Renal cortex interstitium (tissue), 11 donors: ENCODE data around the gene SIAH3. TPM values are rescaled to one million over a fixed set of nuclear protein-coding genes. Genes with fewer than 3 reads are reported as not detected.
"Not testable (repeated sequence)": the region's sequence is repeated elsewhere in the genome, so short reads cannot be mapped to it uniquely, and the experiment has no call there.

Experiments
- DNase-seq, 11 donors: peaks; one replicate each; pipeline ENCODE4 v3.0.0-alpha.2; 2013; ENCODE audit warnings: low read depth in 9 of 11, low spot score in 4 of 11; ENCODE audit errors: extremely low read depth in 1 of 11
- polyA plus RNA-seq, 3 donors: library from polyadenylated mRNA; unstranded; fragments of 120-200 nt; gene quantifications; one replicate each; pipeline ENCODE4 v1.2.1, GENCODE V29; 2013; ENCODE audit not compliant: insufficient read length in 3 of 3

Gene SIAH3
- polyA plus RNA-seq, 3 donors = 0.69 to 0.92 (median 0.75) TPM

GRCh38 chr13:45763419-45763818 lies 88.1 kb downstream of the SIAH3 start:
- DNase-seq = no peak

- DNase-seq = not testable (repeated sequence)
Observed at GRCh38 chr13:45757589-45757988, 94.0 kb downstream of the SIAH3 start.

- not testable (repeated sequence) for DNase-seq
Observed at GRCh38 chr13:45756498-45756897, 95.1 kb downstream of the SIAH3 start.

GRCh38 chr13:45752510-45752909 lies 99.0 kb downstream of the SIAH3 start:
- no peak for DNase-seq

GRCh38 chr13:45751885-45752284 lies 99.7 kb downstream of the SIAH3 start:
- DNase-seq = no peak

- DNase-seq = no peak
Observed at GRCh38 chr13:45750566-45750965, 101.0 kb downstream of the SIAH3 start.

- DNase-seq = no peak
Observed at GRCh38 chr13:45748941-45749759, 102.4 kb downstream of the SIAH3 start.

GRCh38 chr13:45747071-45747470 lies 104.5 kb downstream of the SIAH3 start:
- no peak for DNase-seq

GRCh38 chr13:45744979-45745378 lies 106.6 kb downstream of the SIAH3 start:
- DNase-seq = no peak

- no peak for DNase-seq
Observed at GRCh38 chr13:45742985-45743384, 108.6 kb downstream of the SIAH3 start.

- DNase-seq = no peak
Observed at GRCh38 chr13:45737571-45738017, 114.0 kb downstream of the SIAH3 start.

GRCh38 chr13:45733361-45733760 lies 118.2 kb downstream of the SIAH3 start:
- DNase-seq = no peak

GRCh38 chr13:45732916-45733315 lies 118.6 kb downstream of the SIAH3 start:
- no peak for DNase-seq

GRCh38 chr13:45731455-45731854 lies 120.1 kb downstream of the SIAH3 start:
- DNase-seq = no peak

GRCh38 chr13:45728759-45729158 lies 122.8 kb downstream of the SIAH3 start:
- DNase-seq = no peak

Other genes starting within 250 kb of the SIAH3 start
- gene ERICH6B, start 236.0 kb downstream of the SIAH3 start, polyA plus RNA-seq = 1 to 10 TPM in 2 of 3 donors, under 1 TPM in 1; 0.96 to 2.4 (median 1.1) TPM
- 1 to 10 TPM in 1 of 3 donors, under 1 TPM in 2; 0.45 to 1.4 (median 0.82) TPM for gene CBY2, start 149.4 kb downstream of the SIAH3 start, polyA plus RNA-seq
- 10 to 100 TPM; 64.1 to 80.8 (median 71.3) TPM for gene ZC3H13, start 201.0 kb upstream of the SIAH3 start, polyA plus RNA-seq